Effector memory CD4-positive, alpha-beta T cell (primary cell): ENCODE measurements around the gene AGBL1.

Experiments used
- DNase-seq, 3 donors: peaks; one replicate each; pipeline ENCODE4 v3.0.0-alpha.2; 2020
- H3K27ac ChIP-seq: 2 replicates; pipeline ENCODE4 v1.7.0; 2013; ENCODE audit warnings: mild to moderate bottlenecking, low read length, moderate library complexity; ENCODE audit not compliant: insufficient read depth, poor library complexity, severe bottlenecking
- H3K27me3 ChIP-seq: replicated peaks from 2 replicates; pipeline ENCODE4 v1.7.0; 2013; ENCODE audit warnings: mild to moderate bottlenecking, low read length; ENCODE audit not compliant: insufficient read depth, control insufficient read depth, poor library complexity, severe bottlenecking
- H3K36me3 ChIP-seq: 2 replicates; pipeline ENCODE4 v1.7.0; 2013; ENCODE audit warnings: mild to moderate bottlenecking, low read length, moderate library complexity; ENCODE audit not compliant: control insufficient read depth, insufficient read depth
- H3K4me1 ChIP-seq: 2 replicates; pipeline ENCODE4 v1.7.0; 2013; ENCODE audit warnings: low read length, mild to moderate bottlenecking; ENCODE audit not compliant: control insufficient read depth, insufficient read depth, poor library complexity, severe bottlenecking
- H3K4me3 ChIP-seq: 2 replicates; pipeline ENCODE4 v1.7.0; 2013; ENCODE audit warnings: low read length, low read depth, mild to moderate bottlenecking; ENCODE audit not compliant: insufficient read depth, poor library complexity, severe bottlenecking
- H3K9me3 ChIP-seq: 2 replicates; pipeline ENCODE4 v1.7.0; 2013; ENCODE audit warnings: mild to moderate bottlenecking, low read length, moderate library complexity; ENCODE audit not compliant: control insufficient read depth

AGBL1 gene

DNA sequence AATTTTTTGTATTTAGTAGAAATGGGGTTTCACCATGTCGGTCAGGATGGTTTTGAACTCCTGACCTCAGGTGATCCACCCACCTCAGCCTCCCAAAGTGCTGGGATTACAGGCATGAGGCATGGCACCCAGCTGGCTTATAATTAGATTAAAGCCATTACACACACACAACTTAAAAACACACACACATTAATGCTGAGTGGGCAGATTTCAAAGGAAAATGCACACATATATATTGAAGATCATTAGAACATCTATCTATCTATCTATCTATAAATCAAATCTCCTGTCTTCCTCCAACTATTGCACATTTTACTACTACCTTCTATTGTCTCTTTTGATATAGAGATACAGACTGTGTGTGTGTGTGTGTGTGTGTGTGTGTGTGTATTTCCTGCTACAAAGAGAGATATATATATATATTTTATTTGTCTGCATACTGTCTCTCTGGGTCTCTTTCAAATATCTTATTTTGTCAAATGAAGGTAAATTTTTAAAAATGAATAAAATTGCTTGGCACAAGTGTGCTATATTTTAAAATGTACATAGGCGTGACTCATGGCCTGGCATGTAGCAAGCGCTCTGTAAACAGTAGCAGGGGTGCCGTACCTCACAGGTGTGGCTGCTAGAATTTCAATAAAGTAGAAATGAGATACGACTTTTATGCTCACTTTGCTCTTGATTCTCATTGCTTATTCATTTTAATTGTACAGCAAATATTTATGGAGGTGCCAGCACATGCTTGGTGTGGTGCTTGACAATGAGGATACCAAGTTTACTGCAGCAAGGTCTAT, 655.8 kb downstream of the AGBL1 start:
- no peaks in the 10 kb centered on the region for H3K9me3 ChIP-seq

DNA sequence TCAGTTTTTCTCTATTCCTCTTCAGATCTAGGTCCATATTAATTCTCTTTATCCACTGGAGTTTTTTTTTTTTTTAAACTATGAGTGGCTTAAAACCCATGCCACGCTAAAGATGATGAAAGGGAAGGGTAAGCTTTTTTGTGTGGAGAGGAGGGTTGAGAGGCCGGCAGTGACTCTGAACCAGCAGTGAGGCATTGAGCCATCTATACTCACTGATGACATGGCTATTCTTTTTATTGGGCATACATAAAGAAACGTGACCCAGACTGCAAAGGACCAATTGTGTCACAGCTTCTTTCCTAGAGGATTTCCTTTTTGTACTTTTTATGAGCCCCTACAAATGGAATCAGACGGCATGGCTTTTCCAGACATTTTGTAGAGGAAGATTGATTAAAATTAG, 662.2 kb downstream of the AGBL1 start:
- no peaks in the 10 kb centered on the region for H3K36me3 ChIP-seq
- no peaks in the 10 kb centered on the region for H3K4me1 ChIP-seq
- no peak for DNase-seq
- H3K27ac ChIP-seq: no peak overlapping the region
- H3K9me3 ChIP-seq: no peaks in the 10 kb centered on the region
- H3K27me3 ChIP-seq: no peaks in the 10 kb centered on the region
- H3K4me3 ChIP-seq: no peak overlapping the region

More for the DNA sequence above, 655.8 kb downstream of the AGBL1 start:
- Histone ChIP-seq H3K4me1 (no peaks in the 10 kb centered on the region), H3K27ac (no peak overlapping the region), H3K4me3 (no peak overlapping the region), H3K27me3 (no peaks in the 10 kb centered on the region), H3K36me3 (no peaks in the 10 kb centered on the region)
- DNase-seq: no peak

DNA sequence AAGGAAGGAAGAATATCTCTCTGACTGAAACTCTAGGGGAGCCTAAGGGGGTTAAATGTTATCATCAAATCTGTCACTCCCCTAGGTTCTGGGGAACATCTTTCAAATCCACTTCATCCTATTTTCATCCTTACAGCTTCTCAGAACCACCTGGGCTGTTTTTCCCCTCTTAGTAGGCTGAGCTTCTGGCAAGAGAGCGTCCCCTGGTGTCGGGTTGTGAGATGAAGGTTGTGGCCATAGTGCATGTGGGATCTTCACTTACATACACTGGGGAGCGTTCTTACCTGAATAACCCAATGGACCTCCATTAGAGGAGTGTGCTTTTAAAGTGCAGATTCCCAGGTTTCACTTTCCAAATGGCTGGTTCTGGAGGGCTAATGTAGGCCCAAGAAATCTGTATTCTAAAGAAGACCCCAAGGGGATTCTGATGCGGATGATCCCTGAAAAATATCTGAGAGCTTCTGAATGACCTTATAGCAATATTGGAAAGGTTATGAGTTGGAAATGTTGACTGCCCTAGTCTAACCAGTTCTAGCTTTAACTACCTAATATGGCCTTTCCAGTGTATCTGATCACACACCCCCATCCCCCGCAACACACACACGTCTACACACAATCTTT, 663.7 kb downstream of the AGBL1 start:
- Histone ChIP-seq H3K4me3 (no peak overlapping the region), H3K9me3 (no peaks in the 10 kb centered on the region), H3K27me3 (no peaks in the 10 kb centered on the region), H3K4me1 (no peaks in the 10 kb centered on the region), H3K36me3 (no peaks in the 10 kb centered on the region), H3K27ac (no peak overlapping the region)
- DNase-seq: peak; percentile 9 to 33 (median 13)

DNA sequence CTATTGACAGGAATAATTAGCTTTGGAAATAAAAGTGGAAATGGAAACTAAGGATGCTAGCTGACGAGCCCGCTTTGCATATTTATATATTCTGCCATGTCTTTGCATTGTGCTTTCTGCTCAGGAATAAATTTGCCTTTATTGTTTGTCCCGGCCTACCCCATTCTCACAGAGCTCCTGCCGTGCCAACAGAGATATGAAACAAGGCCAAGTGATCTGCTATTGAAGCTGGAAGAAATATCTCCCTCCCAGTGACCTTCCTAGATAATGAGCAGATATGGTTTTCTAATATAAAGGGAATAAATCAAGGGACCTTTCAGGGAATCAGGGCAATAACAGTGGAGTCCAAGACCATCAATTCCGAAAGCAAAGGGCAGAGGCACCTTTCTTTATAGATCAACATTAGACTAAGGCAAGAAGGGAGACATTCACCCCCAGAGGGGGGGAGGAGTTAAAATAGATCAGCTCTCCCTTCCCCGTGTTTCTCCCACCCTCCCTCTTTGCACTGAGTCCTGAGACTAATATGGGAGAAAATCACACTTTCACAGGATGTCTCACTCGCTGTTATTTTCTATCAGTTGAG, 664.6 kb downstream of the AGBL1 start:
- Histone ChIP-seq H3K4me3 (no peak overlapping the region), H3K4me1 (no peaks in the 10 kb centered on the region), H3K36me3 (no peaks in the 10 kb centered on the region), H3K9me3 (no peaks in the 10 kb centered on the region), H3K27me3 (no peaks in the 10 kb centered on the region), H3K27ac (no peak overlapping the region)
- DNase-seq: no peak

DNA sequence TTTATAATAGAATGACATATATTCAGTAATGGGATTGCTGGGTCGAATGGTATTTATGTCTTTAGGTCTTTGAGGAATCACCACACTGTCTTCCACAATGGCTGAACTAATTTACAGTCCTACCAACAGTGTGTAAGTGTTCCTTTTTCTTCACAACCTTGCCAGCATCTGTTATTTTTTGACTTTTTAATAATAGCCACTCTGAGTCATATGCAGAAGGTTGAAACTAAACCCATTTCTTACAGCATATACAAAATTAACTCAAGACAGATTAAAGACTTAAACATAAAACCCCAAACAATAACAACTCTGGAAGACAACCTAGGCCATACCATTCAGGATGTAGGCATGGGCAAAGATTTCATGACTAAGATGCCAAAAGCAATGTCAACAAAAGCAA, 671.4 kb downstream of the AGBL1 start:
- Histone ChIP-seq H3K27ac (no peak overlapping the region), H3K4me3 (no peak overlapping the region), H3K4me1 (no peaks in the 10 kb centered on the region), H3K9me3 (no peaks in the 10 kb centered on the region), H3K36me3 (no peaks in the 10 kb centered on the region), H3K27me3 (no peaks in the 10 kb centered on the region)
- no peak for DNase-seq

DNA sequence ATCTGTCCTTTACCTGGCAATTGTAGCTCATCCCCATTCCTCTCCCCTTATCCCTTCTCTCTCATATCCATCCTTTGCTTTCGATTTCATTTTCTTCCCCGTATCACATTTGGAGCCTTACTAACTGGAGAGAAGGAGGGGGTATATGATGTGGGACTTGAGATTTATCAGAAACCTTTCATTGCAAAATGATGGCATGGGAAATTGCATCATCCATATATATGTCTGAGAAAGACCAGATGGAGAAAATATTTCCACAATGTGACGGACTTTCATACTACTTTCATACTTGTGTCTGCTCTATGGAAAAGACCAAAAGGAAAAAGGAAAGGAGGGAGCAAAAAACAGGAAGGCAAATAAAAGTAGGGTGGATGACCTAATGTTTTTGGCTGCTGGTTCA, 675.2 kb downstream of the AGBL1 start:
- H3K4me1 ChIP-seq: no peaks in the 10 kb centered on the region
- no peaks in the 10 kb centered on the region for H3K9me3 ChIP-seq
- H3K36me3 ChIP-seq: no peaks in the 10 kb centered on the region
- H3K27me3 ChIP-seq: no peaks in the 10 kb centered on the region
- no peak for DNase-seq
- no peak overlapping the region for H3K4me3 ChIP-seq
- no peak overlapping the region for H3K27ac ChIP-seq

DNA sequence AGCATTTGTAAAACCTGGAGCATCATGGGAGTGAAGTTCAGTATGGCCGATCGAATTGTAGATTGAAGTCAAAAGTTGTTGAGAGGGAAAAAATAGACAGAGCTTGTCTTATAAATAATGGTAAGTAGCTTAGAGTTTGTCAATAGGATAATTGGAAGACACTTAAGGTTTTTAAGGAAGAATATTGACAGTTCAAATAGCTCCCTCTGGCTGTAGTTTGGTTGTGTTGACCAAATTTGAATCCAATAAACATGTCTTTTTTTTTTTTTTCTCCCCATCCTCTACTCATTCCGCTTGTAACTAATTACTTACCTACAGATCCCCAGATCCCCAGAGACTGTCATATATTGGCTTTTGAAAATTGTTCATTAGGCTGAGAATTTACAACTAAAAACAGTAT, 677.0 kb downstream of the AGBL1 start:
- no peaks in the 10 kb centered on the region for H3K27me3 ChIP-seq
- no peak overlapping the region for H3K27ac ChIP-seq
- no peak for DNase-seq
- no peaks in the 10 kb centered on the region for H3K4me1 ChIP-seq
- no peaks in the 10 kb centered on the region for H3K9me3 ChIP-seq
- no peaks in the 10 kb centered on the region for H3K36me3 ChIP-seq
- H3K4me3 ChIP-seq: no peak overlapping the region

DNA sequence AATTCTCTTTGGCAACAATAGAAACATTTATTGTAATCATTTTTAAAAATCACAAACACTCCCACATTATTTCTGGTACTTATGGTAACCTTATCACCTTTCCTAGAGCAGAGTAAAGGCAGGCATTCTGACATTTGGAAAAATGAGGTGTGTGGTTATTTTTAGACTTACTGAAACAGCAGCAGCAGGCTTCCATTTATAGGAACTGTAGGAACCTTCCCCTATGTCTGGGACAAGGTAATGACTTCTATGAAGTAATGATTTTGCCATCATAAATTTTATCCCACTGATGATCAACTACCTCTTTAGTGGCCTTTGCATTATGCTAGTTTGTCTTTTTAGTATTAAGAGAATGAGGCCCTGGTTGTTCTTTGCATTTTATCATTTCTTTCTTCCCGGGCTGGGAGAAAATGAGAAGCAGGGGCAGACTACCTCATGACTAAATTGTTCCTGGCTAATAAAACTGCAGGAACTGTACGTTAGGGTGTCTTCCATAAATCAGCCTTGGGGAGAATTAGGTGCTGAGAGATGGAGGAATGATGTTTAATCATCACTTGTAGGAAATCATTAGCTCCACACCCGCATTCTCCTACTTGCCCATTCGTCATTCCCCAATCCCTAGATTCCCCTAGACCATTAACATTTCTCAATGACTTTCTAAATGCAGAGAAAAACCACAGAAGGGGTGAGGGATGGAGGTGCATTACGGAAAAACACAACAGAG, 680.3 kb downstream of the AGBL1 start:
- Histone ChIP-seq H3K27ac (no peak overlapping the region), H3K36me3 (no peaks in the 10 kb centered on the region), H3K4me3 (no peak overlapping the region), H3K27me3 (no peaks in the 10 kb centered on the region), H3K9me3 (no peaks in the 10 kb centered on the region), H3K4me1 (no peaks in the 10 kb centered on the region)
- DNase-seq: no peak

DNA sequence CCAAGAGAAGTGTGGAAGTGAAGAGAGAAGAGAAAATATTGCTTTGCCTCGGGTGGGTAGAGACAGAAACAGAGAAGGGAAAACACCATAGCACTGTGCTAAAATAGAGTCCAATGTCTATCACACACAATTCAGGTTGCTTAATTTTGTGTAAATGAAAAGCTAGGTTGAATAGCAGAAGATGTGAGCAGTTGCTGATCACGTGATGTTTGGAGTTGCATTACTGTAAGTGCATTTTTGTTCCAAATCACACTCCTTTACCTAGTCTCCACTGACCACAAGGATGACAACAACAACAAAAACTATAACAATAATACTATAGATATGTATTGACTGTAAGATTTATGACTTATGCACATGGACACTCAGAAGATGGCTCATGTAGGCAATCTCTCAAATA, 683.2 kb downstream of the AGBL1 start:
- DNase-seq: no peak
- Histone ChIP-seq H3K27ac (no peak overlapping the region), H3K36me3 (no peaks in the 10 kb centered on the region), H3K4me3 (no peak overlapping the region), H3K27me3 (no peaks in the 10 kb centered on the region), H3K4me1 (no peaks in the 10 kb centered on the region), H3K9me3 (no peaks in the 10 kb centered on the region)

DNA sequence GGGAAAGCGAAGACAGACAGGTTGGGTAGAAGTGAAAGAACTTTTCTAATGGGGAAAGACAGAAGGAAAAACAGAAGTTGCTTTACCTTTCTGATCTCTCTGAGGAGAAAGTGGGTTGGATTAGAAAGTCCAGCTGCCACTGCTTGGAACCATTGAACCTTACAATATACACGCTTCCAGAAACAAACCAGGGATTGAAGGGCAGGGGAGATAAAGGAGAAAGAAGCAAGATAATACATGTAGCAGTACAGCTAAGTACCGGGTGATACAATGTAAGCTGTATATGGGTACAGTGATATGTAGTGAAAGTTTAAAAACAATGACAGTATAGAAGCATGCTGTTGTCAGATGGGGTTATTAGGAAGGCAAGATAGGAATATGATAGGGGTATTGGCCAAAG, 684.4 kb downstream of the AGBL1 start:
- DNase-seq: no peak
- Histone ChIP-seq H3K4me1 (no peaks in the 10 kb centered on the region), H3K4me3 (no peak overlapping the region), H3K36me3 (no peaks in the 10 kb centered on the region), H3K27me3 (no peaks in the 10 kb centered on the region), H3K27ac (no peak overlapping the region), H3K9me3 (no peaks in the 10 kb centered on the region)
